ENCODE measurements around the gene USP48. TPM values are rescaled to one million over a fixed set of nuclear protein-coding genes. Genes with fewer than 3 reads are reported as not detected.

USP48 gene
- total RNA-seq, 1 donor from 2014 or later: 67.5 TPM

DNA sequence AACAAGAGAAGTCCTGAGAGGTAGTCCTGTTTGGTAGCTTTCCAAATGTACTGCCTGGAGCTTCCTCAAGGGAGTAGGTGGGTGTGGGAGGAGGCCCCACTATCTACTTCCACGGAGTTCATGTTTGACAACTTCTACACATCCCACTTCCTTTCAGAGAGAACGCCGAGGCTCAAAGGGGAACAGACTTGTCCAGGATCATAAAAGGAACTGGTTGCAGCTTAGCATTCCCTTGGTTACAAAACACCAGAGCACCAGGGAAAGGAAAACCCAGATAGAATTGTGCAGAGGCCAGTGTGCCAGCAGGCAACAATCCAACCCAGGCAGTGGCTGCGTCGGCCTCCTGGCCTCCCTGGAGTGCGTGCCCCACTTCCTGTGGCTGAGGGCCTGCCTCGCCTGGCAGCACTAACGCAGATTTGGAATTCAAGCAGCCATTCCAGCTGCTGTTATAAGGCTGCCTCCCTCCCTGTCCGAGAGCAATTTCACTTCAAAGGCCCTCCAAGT is 109.6 kb downstream of the USP48 start:
- H3K27ac ChIP-seq: peak overlapping the region; percentile 11
- H3K4me1 ChIP-seq: peaks cover 46% of the 10 kb centered on the region
- TF ChIP-seq POLR2AphosphoS5 (IDR thresholded peaks at IDR 0.05; ENCODE audit: insufficient read depth in 1 of 2, low read depth in 1 of 2): peak in 1 of 2 donors; percentile 69
- TF ChIP-seq, protein P1, sequence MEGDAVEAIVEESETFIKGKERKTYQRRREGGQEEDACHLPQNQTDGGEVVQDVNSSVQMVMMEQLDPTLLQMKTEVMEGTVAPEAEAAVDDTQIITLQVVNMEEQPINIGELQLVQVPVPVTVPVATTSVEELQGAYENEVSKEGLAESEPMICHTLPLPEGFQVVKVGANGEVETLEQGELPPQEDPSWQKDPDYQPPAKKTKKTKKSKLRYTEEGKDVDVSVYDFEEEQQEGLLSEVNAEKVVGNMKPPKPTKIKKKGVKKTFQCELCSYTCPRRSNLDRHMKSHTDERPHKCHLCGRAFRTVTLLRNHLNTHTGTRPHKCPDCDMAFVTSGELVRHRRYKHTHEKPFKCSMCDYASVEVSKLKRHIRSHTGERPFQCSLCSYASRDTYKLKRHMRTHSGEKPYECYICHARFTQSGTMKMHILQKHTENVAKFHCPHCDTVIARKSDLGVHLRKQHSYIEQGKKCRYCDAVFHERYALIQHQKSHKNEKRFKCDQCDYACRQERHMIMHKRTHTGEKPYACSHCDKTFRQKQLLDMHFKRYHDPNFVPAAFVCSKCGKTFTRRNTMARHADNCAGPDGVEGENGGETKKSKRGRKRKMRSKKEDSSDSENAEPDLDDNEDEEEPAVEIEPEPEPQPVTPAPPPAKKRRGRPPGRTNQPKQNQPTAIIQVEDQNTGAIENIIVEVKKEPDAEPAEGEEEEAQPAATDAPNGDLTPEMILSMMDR (IDR thresholded peaks at IDR 0.05): no peak
- no peak for TF ChIP-seq POLR2A (IDR thresholded peaks at IDR 0.05)
- H3K27me3 ChIP-seq: peaks cover 5% of the 10 kb centered on the region
- H3K4me3 ChIP-seq: no peak overlapping the region
- H3K9me3 ChIP-seq: no peaks in the 10 kb centered on the region
- DNase-seq (ENCODE audit: extremely low spot score in 2 of 2): peak in 1 of 2 donors; percentile 81
- intact Hi-C loops (cut with DNase I): no loop called here
- peaks cover 0 to 3% of the 10 kb centered on the region in 2 donors for H3K36me3 ChIP-seq

DNA sequence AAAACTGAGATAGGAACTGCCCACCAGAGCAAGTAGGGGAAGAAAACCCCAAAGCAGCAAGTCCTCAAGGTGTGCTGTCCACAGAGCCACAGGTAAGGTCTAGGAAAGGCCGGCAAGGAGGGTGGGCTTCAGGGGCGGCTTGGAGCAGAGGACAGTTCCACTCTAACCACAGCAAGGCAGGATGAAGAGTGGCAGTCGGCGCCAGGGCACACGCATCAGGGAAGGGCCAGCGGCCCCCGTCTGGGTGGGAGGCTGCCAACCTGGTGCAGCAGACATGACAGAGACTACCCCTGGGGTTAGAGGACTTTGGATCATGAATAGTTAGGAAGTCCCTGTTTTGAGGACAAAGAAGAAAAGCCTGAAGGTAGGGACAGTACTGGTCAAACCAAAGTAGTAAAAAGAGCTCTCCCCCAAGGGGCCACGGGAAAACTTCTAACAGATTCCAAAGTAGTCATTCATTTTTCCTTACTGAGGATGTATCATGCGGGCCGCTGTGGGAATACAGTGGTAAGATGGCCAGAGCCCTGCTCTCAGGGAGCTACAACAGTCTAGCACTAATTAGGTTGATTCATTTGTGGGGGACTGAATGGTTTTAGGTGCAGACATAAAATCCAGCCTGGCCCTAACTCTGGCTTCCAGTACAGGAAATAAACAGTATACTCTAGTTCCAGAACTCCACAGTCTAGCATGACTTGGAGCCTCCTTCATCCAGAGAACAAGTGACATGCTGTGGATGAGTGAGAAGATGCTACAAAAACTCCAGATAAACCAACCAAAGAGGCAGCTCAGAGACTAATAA is 110.3 kb downstream of the USP48 start:
- TF ChIP-seq POLR2AphosphoS5 (IDR thresholded peaks at IDR 0.05; ENCODE audit: insufficient read depth in 1 of 2, low read depth in 1 of 2) (no peak), POLR2A (IDR thresholded peaks at IDR 0.05) (no peak)
- TF ChIP-seq, protein P1 (IDR thresholded peaks at IDR 0.05): no peak
- Histone ChIP-seq H3K9me3 (no peaks in the 10 kb centered on the region), H3K4me3 (no peak overlapping the region), H3K36me3 (no peaks in the 10 kb centered on the region), H3K27me3 (peaks cover 5% of the 10 kb centered on the region), H3K27ac (peak overlapping the region; percentile 11), H3K4me1 (peaks cover 48% of the 10 kb centered on the region)
- intact Hi-C loops (cut with DNase I): no loop called here
- no peak for DNase-seq (ENCODE audit: extremely low spot score in 2 of 2)

DNA sequence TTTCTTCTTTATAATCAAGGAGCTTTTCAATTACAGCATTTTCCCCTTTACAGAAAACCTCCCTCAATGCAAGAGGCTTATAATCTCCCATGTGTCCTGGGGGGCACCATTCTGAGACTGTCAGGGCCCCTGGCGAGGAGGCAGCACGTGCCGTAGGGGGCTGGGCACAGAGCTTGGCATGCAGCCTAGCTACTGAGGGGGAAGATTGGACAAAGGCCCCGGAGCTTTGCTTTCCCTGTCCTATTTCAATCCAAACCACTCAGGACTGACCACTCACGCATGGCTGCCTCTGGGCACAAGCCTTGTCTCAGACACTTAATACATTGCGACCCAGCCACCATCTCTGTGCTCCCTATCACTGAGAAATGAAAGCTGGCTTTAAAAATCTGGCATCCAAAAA is 111.0 kb downstream of the USP48 start:
- DNase-seq (ENCODE audit: extremely low spot score in 2 of 2): no peak
- no peak overlapping the region for H3K4me3 ChIP-seq
- intact Hi-C loops (cut with DNase I): no loop called here
- H3K27ac ChIP-seq: no peak overlapping the region
- H3K27me3 ChIP-seq: peaks cover 5% of the 10 kb centered on the region
- H3K36me3 ChIP-seq: no peaks in the 10 kb centered on the region
- no peaks in the 10 kb centered on the region for H3K9me3 ChIP-seq
- H3K4me1 ChIP-seq: peaks cover 48% of the 10 kb centered on the region
- TF ChIP-seq, protein P1 (IDR thresholded peaks at IDR 0.05): no peak
- no peak for TF ChIP-seq POLR2AphosphoS5 (IDR thresholded peaks at IDR 0.05; ENCODE audit: insufficient read depth in 1 of 2, low read depth in 1 of 2)
- no peak for TF ChIP-seq POLR2A (IDR thresholded peaks at IDR 0.05)

DNA sequence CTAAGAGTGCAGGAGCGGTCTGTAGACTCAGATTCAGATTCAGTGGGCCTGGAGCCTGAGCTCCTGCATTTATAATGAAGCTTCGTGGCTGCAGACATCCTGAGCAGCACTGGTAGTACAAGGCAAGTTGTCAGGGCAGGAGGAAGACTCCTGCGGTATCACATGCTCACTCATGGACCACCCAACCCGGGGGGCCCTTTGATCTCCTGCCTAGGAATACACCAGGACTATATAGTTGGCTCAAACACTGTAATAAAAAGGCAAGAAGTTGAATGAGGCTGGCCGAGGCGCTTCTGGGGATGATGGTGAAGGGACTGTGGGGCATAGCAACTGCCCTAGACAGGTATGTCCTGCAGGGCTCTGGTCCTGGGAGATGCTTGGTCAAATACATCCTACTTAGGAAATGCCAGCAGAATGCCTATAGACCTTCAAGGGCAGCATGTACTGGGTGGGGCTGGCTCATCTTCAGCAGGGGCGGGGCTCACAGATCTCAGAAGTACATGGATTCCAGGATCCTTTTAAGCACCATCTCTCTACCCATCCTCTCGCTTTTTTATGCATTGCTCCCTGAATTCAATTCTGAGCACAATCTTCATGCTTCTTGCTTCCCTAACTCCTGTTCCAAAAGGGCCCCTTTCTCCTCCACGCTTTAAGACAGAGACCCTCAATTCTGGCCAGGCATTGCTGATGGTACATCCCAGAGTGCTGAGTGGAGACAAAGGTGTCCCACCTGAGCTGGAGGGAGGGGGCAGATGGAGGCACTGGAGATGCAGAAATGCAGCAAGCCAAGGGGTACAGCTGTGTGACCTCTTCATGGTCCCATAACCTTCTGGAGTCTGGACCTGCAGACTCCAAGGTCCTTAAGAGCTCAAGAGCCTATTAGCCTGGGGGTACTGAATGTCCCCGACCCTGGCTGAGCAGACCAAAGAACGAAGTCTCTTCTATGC is 111.7 kb downstream of the USP48 start:
- TF ChIP-seq POLR2AphosphoS5 (IDR thresholded peaks at IDR 0.05; ENCODE audit: insufficient read depth in 1 of 2, low read depth in 1 of 2): no peak
- TF ChIP-seq POLR2A (IDR thresholded peaks at IDR 0.05): no peak
- TF ChIP-seq, protein P1 (IDR thresholded peaks at IDR 0.05): no peak
- Histone ChIP-seq H3K4me3 (no peak overlapping the region), H3K36me3 (no peaks in the 10 kb centered on the region), H3K9me3 (no peaks in the 10 kb centered on the region), H3K27me3 (peaks cover 5% of the 10 kb centered on the region), H3K4me1 (peaks cover 48% of the 10 kb centered on the region), H3K27ac (no peak overlapping the region)
- peak in 1 of 2 donors; percentile 67 for DNase-seq (ENCODE audit: extremely low spot score in 2 of 2)
- intact Hi-C loops (cut with DNase I): no loop called here

Data from vagina (tissue), 2 donors.